ENCODE measurements around the gene S100Z. TPM values are rescaled to one million over a fixed set of nuclear protein-coding genes. Genes with fewer than 3 reads are reported as not detected.

Gene S100Z
- total RNA-seq, 1 donor from 2014 or later: not detected

- Mint-ChIP-seq H3K4me1 (ENCODE audit: low read depth, unreplicated experiment) (no peaks in the 10 kb centered on the region), H3K4me3 (ENCODE audit: unreplicated experiment) (no peak overlapping the region), H3K36me3 (ENCODE audit: unreplicated experiment) (no peaks in the 10 kb centered on the region), H3K27me3 (ENCODE audit: unreplicated experiment) (no peaks in the 10 kb centered on the region), H3K9me3 (ENCODE audit: unreplicated experiment) (no peaks in the 10 kb centered on the region), H3K27ac (ENCODE audit: unreplicated experiment) (no peak overlapping the region)
- TF ChIP-seq CTCF (IDR thresholded peaks at IDR 0.05; ENCODE audit: partially characterized antibody, unreplicated experiment): no peak
- DNase-seq: no peak
Observed at GRCh38 chr5:76863001-76863400, 13.2 kb downstream of the S100Z start.

- H3K36me3 Mint-ChIP-seq (ENCODE audit: unreplicated experiment): no peaks in the 10 kb centered on the region
- no peaks in the 10 kb centered on the region for H3K9me3 Mint-ChIP-seq (ENCODE audit: unreplicated experiment)
- no peaks in the 10 kb centered on the region for H3K4me1 Mint-ChIP-seq (ENCODE audit: low read depth, unreplicated experiment)
- no peak overlapping the region for H3K27ac Mint-ChIP-seq (ENCODE audit: unreplicated experiment)
- no peak overlapping the region for H3K4me3 Mint-ChIP-seq (ENCODE audit: unreplicated experiment)
- no peaks in the 10 kb centered on the region for H3K27me3 Mint-ChIP-seq (ENCODE audit: unreplicated experiment)
- DNase-seq: no peak
- TF ChIP-seq CTCF (IDR thresholded peaks at IDR 0.05; ENCODE audit: partially characterized antibody, unreplicated experiment): no peak
Observed at GRCh38 chr5:76866503-76866902, 16.7 kb downstream of the S100Z start.

GRCh38 chr5:76867038-76867437 is 17.2 kb downstream of the S100Z start:
- Mint-ChIP-seq H3K27me3 (ENCODE audit: unreplicated experiment) (no peaks in the 10 kb centered on the region), H3K4me1 (ENCODE audit: low read depth, unreplicated experiment) (no peaks in the 10 kb centered on the region), H3K36me3 (ENCODE audit: unreplicated experiment) (no peaks in the 10 kb centered on the region), H3K27ac (ENCODE audit: unreplicated experiment) (no peak overlapping the region), H3K9me3 (ENCODE audit: unreplicated experiment) (no peaks in the 10 kb centered on the region), H3K4me3 (ENCODE audit: unreplicated experiment) (no peak overlapping the region)
- DNase-seq: no peak
- no peak for TF ChIP-seq CTCF (IDR thresholded peaks at IDR 0.05; ENCODE audit: partially characterized antibody, unreplicated experiment)

DNA sequence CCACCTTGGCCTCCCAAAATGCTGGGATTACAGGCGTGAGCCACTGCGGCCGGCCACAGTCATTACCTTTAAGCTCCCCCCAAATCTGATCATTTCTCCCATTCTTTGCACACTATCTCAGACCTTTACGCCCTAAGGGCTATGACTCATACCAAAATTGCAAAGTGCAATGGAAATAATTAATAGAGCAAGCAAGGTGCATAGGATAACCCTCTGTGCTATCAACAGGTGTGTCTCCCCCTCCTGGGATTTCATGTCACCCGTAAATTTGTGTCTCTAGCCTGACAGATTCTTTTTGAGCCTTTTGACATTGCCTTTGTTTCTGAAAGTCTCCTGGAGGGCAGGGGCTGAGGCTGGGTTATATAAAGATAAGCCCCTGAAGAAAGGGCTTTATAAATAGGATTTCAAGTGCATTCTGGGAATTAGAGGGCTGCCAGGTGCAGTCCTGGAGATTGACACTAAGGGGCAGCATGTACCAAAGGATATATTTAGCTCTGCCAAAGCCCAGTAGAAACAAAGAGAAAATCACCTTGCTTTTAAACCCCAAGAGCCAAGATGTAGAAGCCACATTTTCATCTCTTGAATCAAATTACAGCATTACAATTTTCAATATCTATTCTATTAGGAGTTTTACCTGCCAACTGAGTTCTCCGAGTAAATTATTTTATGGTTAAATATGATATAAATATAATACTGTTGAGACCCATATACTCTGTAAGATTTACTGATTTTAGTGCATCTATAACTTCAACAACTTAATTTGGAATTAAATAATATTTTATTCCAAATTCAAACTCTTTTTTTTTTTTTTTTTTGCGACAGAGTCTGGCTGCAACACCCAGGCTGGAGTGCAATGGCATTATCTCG is 18.2 kb downstream of the S100Z start:
- no peak overlapping the region for H3K4me3 Mint-ChIP-seq (ENCODE audit: unreplicated experiment)
- DNase-seq: peak; percentile 77
- no peaks in the 10 kb centered on the region for H3K36me3 Mint-ChIP-seq (ENCODE audit: unreplicated experiment)
- H3K27me3 Mint-ChIP-seq (ENCODE audit: unreplicated experiment): no peaks in the 10 kb centered on the region
- H3K27ac Mint-ChIP-seq (ENCODE audit: unreplicated experiment): no peak overlapping the region
- H3K4me1 Mint-ChIP-seq (ENCODE audit: low read depth, unreplicated experiment): no peaks in the 10 kb centered on the region
- TF ChIP-seq CTCF (IDR thresholded peaks at IDR 0.05; ENCODE audit: partially characterized antibody, unreplicated experiment): peak; percentile 79
- no peaks in the 10 kb centered on the region for H3K9me3 Mint-ChIP-seq (ENCODE audit: unreplicated experiment)

DNA sequence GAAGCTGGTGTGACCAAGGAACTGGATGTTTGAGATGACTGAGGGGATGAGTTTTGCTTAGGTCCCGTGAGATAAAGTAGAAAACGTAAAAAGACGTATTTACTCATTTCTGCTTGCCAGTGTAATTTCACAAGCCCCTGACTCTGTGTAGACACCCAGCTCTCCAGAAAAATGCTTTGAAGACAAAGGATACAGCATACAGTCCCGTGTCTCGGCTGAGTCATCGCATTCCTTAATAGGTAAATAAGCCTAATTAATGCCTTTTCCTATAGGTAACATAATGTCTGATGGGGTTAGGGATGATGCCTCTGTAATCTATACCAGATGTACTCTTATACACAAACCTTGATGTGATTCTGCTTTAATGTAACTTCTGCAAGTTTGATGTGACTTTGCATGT is 20.2 kb downstream of the S100Z start:
- no peak overlapping the region for H3K4me3 Mint-ChIP-seq (ENCODE audit: unreplicated experiment)
- no peaks in the 10 kb centered on the region for H3K36me3 Mint-ChIP-seq (ENCODE audit: unreplicated experiment)
- DNase-seq: no peak
- no peaks in the 10 kb centered on the region for H3K9me3 Mint-ChIP-seq (ENCODE audit: unreplicated experiment)
- no peak for TF ChIP-seq CTCF (IDR thresholded peaks at IDR 0.05; ENCODE audit: partially characterized antibody, unreplicated experiment)
- peaks cover 2% of the 10 kb centered on the region for H3K4me1 Mint-ChIP-seq (ENCODE audit: low read depth, unreplicated experiment)
- H3K27ac Mint-ChIP-seq (ENCODE audit: unreplicated experiment): no peak overlapping the region
- H3K27me3 Mint-ChIP-seq (ENCODE audit: unreplicated experiment): no peaks in the 10 kb centered on the region
